GM04504 (cell line): ENCODE results near the gene INPP4B.

Experiments used
- DNase-seq: peaks from one replicate; pipeline ENCODE4 v3.0.0-alpha.2; 2012; ENCODE audit warnings: low read depth

Gene INPP4B

GRCh38 chr4:142341268-142341667, 504.8 kb downstream of the INPP4B start:
- DNase-seq = no peak

- DNase-seq = no peak
Measured at GRCh38 chr4:142339053-142339452, 507.0 kb downstream of the INPP4B start.

DNA sequence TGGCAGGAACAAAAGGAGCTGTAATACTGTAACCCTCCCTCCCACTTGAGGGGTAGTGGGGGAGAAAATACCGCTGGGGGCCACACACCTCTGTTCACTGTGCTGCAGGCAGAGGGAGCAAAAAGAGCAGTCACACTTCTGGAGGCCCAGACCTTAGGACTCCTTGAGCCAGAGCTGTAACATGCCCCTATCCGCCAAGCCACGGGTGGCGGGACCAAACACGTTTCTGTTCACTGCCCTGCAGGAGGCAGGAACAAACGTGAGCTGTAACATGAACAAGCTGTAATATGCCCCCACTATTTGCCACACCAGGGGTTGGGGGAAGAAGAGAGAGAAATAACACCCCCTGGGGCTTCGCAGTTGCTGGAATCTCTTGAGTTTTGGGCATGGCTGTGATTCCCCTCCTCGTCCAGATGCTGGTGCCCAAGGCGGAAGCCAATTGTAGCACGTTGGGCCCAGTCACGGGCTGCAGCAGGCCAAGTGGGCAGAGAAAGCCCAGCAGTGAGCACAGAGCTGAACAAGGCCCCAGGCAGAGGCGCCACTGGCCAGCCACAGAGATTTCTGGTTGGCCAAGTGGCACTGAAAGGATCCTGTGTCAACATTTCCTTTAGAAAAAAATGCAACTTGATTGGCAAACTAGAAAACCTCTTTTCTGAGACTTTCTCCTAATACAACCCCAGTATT, 509.7 kb downstream of the INPP4B start:
- DNase-seq = no peak

GRCh38 chr4:142334931-142335330, 511.2 kb downstream of the INPP4B start:
- DNase-seq = no peak

DNA sequence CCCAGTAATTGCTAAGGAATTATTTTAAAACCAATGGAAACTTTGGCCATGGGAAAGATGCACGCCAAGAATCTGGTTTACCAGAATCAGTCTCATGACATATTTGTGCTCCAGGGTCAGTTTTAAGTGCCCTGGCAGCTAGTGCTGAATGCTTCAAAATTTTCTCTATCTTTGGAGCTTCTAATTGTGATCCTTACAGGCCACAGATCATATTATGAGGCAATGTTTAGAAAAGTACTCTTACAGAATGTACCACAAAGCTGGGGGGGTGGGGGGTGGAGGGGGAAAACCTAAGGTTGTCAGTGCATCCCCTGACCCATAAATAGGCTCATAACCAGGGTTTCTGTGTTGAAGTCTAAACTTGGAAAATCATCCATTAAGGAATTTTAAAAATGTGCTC, 514.5 kb downstream of the INPP4B start:
- DNase-seq = peak; percentile 58

GRCh38 chr4:142331132-142331531, 515.0 kb downstream of the INPP4B start:
- DNase-seq = no peak

- DNase-seq = no peak
Measured at GRCh38 chr4:142330311-142330710, 515.8 kb downstream of the INPP4B start.

DNA sequence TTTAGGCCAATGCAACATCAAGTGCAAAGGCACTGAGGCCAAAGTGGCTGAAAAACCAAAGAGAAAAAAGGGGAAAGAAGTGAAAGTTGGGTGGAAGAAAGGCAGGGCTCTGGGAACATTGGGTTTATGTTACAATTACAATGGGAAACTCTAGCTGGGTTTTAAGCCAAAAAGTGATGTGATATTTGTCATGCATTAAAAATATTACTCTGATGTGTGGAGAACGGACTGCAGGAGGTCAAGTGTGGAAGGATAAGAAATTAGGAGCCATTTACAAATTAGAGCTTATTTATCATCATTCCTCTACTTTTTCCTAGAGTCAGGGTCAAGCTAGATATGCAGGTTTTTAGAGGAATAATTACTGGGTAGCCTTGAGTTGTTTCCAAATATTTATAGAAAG, 516.8 kb downstream of the INPP4B start:
- DNase-seq = no peak

DNA sequence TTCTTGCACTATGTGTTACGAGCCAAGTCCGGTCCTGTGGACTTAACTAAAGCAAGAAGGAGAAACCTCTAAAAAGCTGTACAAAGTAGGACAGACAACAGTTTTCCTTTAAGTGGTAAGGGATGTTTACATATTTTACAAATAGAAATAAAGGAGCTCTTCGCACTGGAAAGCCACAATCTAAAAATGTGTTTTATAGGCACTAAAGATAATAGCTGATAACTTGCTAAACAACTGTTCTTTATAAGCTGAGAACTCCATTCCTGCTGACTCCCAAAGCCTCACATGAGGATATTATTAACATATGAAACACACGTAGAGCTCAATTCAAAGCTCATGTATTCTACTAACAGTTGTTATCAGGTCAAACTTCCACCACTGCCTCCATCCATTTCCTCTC, 519.9 kb downstream of the INPP4B start:
- DNase-seq = no peak

DNA sequence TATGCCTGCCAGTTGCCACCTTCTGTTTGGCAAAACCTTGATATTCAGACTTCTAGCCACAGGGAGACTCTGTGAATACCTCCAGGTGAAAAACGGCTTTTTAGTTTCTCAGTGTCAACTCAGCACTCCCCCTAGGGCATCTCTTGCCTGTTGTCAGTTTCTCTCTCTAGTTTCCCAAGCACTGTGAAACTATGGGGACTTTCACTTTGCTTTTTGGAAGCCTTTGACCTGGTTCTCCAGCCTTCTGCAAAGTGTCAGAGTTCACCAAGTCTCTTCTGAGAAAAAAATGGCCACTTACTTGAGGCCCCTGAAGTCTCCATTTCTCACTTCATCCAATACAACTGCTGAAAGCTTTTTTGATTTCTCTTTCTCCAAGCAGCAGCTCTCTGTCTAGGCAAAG, 521.5 kb downstream of the INPP4B start:
- no peak for DNase-seq

- no peak for DNase-seq
Measured at GRCh38 chr4:142322996-142323395, 523.1 kb downstream of the INPP4B start.

- DNase-seq = no peak
Measured at GRCh38 chr4:142318280-142318679, 527.8 kb downstream of the INPP4B start.

DNA sequence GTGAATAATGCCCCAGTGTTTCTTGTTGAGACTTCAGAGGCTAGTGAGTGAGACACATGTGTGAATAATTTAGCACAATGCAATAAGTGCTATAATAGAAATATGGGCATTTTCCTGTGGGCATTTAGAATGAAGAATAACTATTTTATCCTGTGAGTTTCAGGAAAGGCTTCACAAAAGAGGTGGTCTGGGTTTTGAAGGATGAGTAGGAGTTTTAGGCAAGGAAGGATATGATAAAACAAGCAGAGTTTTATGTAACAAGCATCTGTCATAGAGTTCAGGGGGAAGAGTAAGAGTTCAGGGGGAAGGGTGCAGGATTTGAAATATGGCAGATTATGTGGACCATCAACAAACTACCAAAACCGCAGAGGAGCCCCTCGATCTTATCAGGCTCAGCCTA, 529.2 kb downstream of the INPP4B start:
- no peak for DNase-seq

DNA sequence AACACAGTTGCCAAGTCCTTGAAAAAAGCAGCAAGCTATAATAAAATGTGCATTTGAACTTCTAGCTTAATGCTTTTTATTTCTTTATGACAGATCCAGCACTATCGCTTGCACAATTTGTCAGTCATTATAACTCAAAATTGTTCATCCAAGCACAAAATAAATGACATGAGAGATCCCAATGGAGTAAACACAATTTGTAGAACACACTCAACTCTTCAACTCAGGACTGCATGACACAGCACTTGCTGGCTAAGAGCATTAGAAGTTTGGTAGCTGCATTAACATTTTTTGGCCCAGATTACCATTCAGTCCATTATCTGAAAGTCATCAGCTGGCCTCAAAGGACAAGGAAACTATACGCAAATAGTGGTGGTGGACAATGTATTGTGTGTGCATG, 530.1 kb downstream of the INPP4B start:
- DNase-seq = no peak

GRCh38 chr4:142314686-142315085, 531.4 kb downstream of the INPP4B start:
- no peak for DNase-seq

GRCh38 chr4:142314247-142314646, 531.9 kb downstream of the INPP4B start:
- DNase-seq = no peak

GRCh38 chr4:142312391-142312790, 533.7 kb downstream of the INPP4B start:
- no peak for DNase-seq

DNA sequence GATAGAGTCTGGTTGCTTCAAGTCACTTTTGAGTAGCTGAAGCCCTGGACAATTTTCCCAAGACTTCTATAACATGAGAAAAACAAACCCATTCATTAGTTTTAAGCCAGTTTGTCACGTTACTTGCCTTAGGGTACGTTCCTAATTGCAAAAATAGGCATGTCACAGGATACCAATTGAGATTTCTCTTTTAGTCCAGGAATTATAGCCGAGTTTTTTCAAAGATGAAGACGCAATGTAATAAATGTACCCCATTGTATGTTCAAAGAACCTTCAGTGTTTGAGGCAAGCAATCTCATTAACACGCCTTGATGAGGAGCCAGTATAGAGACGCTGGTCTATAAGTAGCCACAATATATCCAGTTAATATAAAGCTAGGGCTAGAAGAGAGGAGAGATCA, 534.2 kb downstream of the INPP4B start:
- DNase-seq = no peak

DNA sequence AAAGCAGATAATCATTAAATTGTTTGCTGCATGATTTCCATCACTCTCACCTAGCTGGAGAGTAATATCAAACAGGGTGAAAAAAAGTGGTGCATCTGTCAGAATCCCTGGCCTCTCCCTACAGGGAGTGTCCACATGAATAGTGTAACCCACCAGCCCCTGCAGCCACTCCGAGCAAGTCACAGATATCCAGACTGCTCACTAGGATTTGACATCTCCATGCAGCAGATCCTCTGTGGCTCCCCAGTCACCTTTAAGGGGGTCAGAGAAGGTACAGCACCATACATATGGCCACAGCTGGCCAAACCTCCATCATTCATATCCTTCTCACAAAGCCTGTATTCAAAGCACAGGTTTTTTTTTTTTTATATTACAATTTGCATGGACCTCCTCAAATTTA, 536.3 kb downstream of the INPP4B start:
- no peak for DNase-seq

GRCh38 chr4:142307857-142308256, 538.2 kb downstream of the INPP4B start:
- DNase-seq = no peak

DNA sequence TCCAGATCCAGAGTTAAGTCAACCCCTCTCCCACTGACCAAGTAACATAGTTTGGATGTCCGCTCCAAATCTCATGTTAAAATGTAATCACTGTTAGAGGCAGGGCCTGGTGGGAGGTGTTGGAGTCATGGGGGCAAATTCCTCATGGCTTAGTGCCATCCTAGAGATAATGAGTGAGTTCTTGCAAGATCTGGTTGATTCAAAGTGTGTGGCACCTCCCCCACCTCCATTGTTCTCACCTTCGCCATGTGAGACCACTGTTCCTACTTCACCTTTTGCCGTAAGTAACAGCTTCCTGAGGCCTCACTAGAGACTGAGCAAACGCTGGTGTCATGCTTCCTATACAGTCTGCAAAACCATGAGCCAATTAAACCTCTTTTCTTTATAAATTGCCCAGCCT, 548.8 kb downstream of the INPP4B start:
- no peak for DNase-seq

DNA sequence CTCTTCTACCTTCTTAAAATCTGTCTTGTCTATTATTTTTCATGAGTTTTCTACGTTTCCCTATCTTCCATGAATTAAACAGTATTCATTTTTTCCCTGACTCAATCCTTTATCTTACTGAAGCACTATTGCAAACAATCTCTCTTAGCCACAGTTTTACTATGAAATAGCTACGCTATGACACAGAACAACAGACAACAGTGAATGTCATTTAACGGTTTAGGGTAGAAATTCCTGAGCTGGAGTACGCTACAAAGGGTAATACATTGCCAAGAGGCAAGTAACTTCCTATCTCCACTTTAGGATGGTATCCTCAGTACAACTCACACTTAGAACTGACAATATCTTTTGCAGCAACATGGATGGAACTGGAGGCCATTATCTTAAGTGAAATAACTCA, 552.6 kb downstream of the INPP4B start:
- no peak for DNase-seq

GRCh38 chr4:142292231-142292630, 553.9 kb downstream of the INPP4B start:
- no peak for DNase-seq

DNA sequence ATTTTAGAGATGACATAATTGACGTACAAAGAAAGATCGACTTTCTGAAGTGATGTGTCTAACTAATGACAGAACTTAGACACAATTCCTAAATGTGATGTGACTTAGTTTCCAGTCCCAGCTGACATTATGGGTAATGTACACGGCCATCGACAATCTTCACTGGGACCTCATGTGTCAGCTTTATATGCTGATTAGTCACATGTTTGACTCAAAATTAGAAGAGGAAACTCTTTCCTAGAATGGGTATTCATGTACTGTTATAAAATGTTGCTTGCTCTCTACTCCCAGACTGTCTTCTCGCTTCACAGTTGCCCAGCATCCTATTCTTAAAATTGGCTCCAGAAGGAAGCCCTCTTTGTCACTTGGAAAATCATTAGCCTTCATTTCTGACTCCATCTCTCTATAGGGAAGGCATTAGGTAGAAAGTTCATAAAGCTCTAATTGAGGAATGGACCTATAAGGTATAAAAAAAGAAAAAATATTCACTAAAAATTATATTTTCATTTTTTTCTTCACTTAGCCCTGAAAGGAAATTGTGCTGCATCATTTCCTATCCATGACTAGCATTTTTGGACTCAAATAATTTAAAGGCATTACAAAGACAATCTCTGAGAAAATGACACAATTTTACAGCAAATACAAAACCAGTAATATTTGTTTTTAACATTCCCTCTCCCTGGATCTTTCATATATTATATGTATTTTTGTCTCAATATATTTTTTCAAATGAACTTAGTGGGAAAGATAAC, 554.6 kb downstream of the INPP4B start:
- no peak for DNase-seq
